HG03064 (cell line): ENCODE results near the gene LPO.

Experiments
- ATAC-seq: cut with Tn5 transposase; IDR thresholded peaks from one replicate; pipeline ENCODE4 v1.9.1; 2021; ENCODE audit warnings: low read depth; ENCODE audit not compliant: unreplicated experiment

LPO gene

DNA sequence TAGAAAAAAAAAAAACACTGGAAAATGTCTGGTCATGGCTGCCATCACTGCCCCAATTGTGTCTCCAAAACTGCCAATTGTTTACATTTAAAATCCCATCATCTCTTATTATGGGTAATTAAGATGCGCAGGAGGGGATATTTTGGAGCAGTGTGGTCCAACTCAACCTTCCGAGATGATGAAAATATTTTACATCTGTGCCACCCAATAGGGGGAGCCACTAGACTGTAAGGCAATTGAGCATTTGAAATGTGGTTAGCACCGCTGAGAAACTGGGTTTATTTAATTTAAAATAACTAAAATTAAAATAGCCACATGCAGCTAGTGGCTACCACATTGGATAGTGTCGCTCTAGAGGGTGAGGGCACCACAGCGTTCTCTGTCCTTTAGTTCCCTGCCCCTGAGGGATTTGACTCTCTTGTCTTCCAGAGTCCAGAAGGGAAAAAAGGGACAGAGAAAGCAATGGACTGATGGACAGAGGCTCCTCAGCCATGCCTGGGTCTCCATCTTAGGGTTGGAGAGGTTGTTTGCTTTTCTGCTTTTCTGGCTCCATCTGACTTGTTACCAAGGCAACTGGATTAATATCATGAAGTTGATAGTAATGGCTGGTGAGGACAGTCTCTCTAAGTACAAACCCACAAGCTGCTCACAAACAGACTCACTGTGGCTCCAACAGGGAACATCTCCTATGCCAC, 38.9 kb downstream of the LPO start:
- ATAC-seq: no peak

DNA sequence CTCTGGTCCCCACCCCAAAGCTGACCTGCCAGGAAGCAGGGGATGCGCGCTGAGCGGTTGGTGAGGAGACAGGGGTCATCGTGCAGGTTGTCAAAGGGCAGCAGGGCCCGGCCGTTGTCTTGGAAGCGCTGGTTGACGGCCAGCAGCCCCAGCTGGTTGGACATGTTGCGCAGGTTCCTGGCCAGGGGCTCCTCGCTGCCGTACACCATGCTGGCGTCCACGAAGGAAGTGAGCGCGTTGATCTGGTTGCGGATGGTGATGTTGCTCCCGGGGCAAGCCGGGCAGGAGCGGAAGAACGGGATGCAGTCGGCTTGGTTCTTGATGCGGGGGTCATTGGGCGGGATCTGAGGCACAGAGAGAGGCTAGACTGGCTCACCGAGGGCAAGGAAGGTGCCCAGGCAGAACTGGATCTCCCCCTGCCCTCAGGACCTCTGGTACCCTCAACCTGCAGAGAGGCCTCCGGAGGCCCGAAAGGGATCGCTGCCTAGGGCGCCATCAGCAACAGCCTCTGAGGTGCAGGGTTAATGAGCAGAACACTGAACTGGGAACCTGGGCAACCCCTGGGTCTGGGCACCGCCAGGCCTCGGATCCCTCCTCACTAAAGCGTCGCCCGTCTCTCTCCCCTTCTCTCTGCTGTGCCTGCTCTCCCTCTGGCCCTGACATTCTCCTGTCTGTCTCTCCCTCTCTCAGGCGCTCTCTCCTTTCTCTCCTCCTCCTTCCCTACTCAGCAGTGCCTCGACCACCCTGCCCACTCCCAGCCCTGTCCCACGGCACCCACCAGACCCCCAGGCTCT, 39.6 kb downstream of the LPO start:
- no peak for ATAC-seq

DNA sequence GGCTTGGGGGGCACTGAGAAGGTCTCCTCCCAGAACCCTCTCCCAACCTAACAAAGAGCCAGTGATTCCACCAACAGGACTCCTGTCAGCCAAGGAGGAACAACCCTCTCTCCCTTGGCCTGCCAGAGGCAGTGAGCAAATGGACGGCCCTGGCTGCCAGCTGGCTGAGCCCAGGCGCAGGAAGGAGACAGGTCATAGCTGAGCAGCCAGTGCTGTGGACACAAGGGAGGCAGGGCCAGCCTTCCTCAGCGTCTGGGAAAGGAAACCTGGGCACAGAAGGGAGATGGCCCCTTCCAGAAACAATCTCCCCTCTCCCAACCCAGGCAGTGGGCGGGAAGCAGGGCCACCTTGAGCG, 40.3 kb downstream of the LPO start:
- no peak for ATAC-seq

DNA sequence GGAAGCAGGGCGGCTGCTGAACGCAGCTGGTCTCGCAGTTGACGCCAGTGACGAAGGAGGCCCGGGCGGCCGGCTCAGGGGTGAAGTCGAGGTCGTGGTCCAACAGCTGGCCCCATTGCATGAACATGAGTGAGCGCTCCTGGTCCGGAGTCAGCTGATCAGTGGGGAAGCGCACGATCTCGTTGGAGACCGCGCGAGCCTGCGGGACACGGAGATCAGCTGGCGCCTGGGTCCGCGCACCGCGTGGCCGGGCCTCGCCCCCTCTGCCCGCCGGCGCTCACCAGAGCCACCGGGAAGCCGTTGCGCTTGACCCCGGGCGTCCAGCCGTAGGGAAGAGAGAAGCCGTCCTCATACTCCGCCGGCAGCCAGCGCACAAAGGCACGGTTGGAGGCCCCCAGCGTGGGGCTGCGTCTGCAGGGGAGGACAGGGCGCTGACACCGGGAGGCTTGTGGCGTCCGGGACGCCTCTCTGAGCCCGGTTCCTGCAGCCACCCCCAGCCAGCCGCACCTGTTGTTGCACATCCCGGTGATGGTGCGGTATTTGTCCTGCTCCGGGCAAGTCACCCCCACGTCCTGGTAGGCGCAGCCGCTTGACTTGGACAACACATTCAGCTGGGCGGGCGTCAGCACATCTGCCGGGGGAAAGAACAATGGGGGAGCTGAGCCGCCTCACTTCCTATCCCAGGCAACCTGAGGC, 40.8 kb downstream of the LPO start:
- ATAC-seq: no peak

DNA sequence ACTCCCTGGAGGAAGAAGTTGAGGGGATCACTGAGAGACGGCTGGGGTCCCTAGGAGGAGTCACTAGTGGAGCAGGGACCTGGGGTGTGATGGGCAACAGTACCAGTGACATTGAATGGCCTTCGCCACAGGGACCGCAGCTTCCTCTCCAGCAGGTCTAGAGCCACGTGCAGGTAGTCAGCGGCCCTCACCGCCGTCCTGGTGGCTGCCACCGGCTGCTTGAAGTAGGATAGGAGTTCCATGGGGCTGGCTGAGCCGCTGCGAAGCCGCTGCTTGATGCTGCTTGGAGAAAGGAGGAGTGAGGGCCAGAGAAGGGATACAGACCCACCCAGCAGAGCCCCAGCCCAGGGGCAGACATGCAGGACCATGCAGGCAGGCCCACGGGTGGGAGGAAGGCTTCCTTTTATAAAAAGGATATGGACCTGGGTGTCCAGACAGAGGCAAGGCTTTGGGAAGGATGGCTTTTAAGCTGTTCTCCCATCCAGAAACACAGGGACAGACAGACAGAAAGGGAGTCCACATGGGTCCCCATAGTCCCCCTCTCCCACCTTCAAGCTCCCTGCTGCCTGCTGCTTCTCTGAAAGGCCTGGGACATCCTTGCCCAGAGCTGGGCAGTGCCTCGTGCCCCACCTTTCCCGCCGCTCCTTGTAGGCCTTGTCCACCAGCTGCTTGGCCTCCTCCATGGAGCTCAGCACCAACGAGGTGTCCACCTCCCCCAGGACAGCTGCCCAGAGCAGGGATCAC, 41.5 kb downstream of the LPO start:
- ATAC-seq: no peak

DNA sequence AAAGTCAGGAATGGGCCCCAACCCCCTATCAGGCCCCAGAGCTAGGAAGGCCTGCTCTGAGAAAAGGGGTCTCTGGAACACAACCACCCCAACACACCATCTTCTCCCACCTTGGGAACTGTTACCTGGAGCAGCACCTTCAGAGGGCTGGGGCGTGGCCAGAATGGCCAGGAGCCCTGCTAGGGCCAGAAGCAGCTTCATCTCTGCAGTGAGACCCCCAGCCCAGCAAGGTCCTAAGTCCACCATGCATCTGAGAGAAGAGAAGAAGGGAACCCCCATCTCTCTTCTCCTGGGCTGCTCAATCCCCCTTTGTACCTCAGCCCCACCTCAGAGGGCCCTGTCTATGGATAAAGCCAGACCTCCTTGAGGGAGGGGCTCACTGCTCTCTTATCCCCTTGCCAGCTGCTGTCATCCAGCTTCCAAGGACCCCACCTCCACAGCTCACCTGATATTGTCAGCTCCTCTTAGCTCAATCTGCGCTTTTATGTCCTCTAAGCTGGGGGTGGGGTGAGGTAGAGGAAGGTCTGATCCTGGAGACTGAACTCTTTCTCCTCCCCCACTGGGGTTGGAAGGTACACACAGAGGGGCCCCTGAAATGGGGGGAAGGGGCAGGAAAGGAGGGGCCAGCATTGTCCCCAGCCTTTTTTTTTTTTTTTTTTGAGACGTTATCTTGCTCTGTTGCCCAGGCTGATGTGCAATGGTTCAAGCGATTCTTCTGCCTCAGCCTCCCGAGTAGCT, 42.3 kb downstream of the LPO start, which contains the start of gene MPO:
TSS of gene MPO (minus strand) at position 456 of the 738 bp plus-strand sequence. CDS start at position 279, 177 bp downstream.
- ATAC-seq: no peak

DNA sequence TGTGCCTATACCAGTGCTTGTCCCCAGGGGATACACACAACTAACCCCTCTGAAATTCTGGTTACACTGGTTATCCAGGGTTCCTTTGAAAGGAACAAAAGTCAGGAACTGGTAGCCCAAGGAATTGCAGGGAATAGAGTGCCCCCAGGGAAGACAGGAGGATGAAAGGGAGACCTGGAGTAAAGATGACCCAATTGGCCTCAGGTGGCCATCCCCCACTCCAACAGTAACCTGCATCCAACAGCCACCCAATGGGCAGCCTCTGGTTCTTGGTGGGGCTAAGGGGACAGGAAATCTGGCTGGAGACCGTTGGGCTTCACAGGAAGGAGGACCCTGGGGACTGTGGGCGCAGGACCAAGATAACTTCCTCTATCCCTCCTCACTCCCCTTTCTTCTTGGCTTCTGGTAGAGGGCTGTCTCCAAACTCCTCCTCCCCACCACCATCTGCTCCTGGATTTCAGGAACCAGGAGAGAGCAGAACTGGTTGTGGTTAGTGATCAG, 43.2 kb downstream of the LPO start:
- no peak for ATAC-seq

DNA sequence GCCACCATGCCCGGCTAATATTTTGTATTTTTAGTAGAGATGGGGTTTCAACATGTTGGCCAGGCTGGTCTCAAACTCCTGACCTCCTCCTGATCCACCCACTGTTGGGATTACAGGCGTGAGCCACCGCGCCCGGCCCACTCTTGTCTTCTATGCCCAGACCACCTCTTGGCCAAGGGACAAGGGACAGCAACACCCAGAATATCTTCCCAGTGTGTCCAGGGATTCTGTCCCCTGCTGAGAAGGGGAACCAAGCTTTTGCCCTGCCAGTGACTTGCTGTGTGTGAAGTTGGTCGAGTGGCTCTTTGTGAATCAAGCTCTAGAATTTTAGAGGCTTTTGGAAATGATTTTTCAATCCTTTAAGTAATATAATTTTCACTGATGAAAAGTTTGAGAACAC, 44.1 kb downstream of the LPO start:
- no peak for ATAC-seq

DNA sequence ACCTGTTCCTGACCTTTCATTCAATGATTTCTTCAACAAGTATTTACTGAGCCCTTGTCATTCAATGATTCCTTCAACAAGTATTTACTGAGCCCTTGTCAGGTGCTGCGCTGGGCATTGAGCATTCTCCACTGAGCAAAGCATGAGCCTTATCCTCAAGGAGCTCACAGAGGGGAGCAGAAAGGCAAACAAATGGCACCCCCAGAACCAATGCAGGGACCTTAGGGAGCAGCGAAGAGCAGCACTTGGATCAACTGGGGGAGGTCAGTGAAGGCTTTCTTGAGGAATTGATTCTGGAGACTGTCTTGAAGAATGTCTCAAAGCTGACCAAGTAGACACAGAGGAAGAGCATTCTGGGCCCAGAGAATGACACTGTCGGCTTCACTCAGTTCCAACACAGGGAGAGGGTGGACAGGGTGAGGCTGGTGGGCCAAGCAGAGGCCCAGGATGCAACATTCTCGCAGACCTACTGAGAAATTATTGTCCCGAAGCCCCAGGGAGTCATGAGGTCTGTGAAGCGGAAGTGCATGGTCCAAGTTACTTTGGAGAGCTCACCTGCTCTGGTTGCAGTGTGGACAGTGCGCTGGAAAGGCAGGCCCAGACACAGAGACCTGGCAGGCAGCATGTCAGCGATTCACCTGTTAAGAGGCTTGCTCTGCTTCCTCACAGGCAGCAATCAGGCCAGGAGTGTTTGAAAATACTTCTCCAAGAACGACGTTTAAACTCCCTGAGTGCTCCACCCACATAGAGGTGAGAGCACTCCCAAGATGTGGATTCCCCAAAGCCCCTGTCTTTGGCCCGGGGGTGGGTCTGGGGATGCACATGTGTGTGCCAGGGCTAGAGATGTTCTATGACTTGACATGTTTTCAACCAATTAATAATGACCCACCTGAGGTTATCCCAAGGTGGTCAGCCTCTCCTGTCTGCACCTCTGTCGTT, 45.6 kb downstream of the LPO start:
- ATAC-seq: no peak

DNA sequence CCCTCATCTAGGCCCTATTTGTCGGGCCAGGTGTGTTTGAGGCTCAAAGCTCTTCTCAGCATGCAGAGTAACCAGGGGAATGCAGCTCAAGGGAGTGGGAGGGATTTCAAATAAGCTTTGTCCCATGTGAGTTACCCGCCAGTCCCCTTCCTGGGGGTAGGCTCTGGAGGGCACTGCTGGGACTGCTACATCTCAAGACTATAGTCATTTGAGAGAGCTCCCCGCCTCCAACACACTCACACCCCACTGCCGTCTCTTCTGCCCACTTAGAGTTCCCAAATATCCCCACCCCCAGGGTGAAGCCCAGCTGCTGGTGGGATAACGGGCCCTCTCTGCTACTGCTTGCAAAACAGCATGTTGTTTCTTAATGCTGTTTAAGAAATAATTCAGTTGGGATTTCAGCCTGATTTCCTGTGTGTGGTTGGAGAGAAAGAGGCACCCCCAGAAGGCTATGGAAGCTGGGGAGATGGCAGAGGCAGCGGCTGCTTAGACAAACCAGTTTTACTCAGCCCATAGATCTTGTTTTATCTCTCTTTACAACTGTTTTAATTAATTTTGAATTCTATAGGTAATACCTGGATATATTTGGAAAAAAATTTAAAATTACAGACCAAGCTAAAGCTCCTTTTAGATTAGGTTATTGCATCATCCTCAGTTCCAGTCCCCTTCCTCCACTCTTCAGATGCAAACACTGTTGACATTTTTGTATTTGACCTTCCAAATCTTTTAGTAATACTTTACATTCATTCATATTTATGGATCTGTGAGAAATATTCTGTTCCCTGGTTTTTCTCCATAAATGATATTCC, 46.4 kb downstream of the LPO start:
- ATAC-seq: no peak

DNA sequence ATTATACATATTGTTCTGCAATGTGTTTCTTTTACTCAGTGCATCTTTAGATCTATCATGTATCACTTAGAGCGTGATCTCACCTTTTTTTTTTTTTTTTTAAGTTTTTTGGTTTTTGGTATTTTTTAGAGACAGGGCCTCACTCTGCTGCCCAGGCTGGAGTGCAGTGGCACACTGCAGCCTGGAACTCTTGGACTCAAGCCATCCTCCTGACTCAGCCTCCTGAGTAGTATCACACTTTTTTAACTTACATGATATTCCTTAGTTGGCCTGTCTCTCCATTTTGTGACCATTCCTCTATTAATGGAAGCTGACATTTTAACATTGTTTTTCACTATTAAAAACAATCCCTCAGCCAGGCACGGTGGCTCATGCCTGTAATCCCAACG, 47.0 kb downstream of the LPO start:
- ATAC-seq: no peak

DNA sequence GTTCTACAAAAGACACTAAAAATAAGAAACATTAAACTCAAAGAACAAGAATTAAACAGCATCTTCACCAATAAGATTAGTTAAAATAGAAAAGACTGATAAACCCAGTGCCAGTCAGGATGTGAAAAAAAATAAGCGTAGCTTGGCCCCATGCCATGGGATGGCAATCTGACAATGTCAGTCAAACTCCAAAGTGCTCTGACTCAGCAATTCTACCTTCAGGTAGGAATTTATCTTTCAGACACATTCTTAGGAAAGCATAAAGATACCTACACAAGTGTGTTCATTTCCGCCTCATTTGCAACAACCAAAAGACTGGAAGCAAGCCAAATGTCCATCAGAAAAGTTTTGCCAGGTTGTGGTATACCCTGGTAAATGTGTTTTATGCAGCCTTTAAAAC, 51.5 kb downstream of the LPO start:
- no peak for ATAC-seq

DNA sequence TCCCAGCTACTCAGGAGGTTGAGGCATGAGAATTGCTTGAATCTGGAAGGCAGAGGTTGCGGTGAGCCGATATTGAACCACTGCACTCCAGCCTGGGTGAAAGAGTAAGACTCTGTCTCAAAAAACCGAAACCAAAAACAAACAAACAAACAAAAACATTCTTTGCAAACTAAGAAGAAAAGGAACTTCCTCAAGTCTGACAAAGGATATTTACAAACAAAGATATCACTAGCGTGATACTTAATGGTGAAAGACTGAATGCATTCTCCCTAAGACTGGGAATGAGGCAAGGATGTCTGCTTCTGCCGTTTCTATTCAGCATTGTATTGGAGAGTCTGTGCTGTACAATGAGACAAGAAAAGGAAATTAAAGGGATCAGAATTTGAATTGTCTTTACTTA, 52.9 kb downstream of the LPO start:
- ATAC-seq: no peak

DNA sequence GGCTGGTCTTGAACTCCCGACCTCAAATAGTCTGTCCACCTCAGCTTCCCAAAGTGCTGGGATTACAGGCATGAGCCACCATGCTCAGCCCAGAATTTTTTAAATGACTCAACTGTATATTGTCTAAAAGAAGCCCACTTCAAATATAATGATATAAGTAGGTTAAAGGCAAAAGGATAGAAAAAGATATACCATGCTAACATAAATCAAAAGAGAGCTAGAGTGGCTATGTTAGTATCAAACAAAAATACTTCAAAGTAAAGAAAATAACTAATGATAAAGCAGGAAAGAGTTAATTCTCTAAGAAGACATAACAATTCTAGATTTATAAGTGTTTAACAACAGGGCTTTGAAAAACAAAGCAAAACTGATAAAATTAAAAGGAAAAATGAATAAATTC, 55.6 kb downstream of the LPO start:
- no peak for ATAC-seq

DNA sequence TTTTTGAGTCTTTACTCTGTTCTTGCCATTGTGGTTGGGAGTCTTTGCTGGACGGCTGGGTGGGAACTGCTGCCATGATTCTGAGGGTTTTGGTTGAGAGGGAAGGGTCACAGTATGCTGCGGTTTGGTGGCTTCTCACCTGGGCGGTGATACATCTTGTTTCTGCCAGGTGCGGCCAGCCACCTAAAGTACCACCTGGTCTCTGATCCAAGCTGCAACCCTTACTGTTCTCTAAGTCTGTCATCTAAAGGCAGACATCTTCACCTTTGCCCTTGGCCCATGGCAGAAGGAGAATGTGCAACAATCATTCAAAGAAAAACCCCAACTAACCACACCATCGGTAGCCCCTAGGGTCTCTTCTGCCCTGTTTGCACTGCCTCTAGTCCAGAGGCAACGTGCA, 62.0 kb downstream of the LPO start:
- ATAC-seq: no peak

DNA sequence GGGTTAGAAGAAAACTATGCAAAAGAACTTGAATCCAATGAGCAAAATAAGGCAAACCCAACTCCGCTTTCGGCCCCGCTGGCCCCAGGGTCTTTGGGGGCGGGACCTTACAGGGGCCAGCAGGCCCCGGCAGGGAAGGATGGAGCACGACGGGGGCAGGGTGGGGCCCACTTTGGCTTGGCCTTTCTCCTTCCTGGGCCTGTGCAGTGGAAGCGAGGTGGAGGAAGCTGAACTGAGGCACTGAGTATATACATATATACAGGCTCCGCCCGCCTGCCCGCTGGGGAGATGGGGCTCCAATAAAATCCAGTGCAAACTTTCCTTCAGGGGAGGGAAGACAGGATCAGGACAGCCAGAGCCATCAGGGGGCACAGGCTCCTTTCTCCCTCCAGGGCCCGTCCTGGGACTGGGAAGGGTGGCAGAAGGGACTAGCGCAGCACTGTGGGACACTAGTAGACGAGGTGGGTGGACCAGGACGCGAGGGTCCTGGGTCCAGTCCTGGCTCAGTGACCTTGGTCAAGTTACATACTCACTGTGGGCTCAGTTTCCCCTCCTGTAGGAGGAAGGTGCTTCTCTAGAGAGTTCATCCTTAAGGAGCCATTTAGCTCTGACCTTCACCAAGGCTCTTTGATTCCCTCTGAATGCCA, 63.2 kb downstream of the LPO start:
- no peak for ATAC-seq

DNA sequence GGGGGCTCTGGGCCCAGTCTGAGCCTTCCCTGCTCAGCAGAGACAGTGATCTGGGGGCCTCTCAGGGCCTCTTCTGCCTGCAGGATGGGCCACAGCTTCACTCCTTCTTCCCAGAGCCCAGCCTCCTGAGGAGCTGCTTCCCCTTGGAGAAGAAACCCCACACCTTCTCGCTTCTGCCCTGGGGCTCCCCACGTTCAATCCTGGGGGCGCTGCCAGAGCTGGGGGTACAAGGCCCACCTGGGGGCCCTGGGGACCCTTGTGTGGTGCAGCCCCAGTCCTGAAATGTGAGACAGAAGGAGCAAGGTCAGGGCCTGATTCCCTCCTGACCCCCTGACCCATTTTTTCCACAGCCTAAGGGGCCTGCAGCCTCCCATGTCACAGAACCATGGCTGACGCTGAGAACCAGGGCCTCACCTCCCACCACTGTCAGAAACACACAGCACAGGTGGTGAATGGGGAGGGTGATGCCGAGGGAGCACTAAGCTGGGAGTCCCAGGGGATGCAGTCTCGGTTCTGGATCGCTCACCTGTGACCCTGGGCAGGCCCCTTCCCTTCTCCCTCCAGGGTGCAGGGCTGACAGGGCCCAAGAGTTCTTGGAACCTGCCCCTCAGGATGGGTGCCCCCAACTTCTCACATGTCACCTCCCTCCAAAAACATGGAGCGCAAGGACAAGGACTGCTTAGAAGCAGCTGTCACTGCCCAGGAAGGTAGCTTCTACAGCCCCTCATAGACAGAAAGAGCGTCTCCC, 64.0 kb downstream of the LPO start:
- no peak for ATAC-seq
